ENCODE data around the gene SNTG2. TPM values are rescaled to one million over a fixed set of nuclear protein-coding genes. Genes with fewer than 3 reads are reported as not detected.

The SNTG2 gene
- total and polyA plus RNA-seq, 7 experiments from 2014 or later: 0.26 to 4.9 (median 3.1) TPM; not detected in 2

GRCh38 chr2:1060372-1060771 lies 109.7 kb downstream of the SNTG2 start:
- Histone ChIP-seq H3K36me3 (ENCODE audit: control insufficient read depth in 2 of 3, insufficient read depth in 3 of 3, low read length in 3 of 3) (no peaks in the 10 kb centered on the region), H3K27ac (ENCODE audit: low read depth, low read length) (no peak overlapping the region), H3K4me1 (ENCODE audit: control insufficient read depth in 2 of 2, insufficient read depth in 2 of 2, low read length in 2 of 2) (no peaks in the 10 kb centered on the region), H3K9me3 (ENCODE audit: control insufficient read depth in 2 of 3, low read length in 3 of 3) (no peaks in the 10 kb centered on the region), H3K4me3 (ENCODE audit: low read length) (no peak overlapping the region), H3K27me3 (ENCODE audit: control insufficient read depth in 2 of 2, insufficient read depth in 2 of 2, low read length in 2 of 2) (no peaks in the 10 kb centered on the region)
- peaks cover 0 to 14% (median 7%) of the 10 kb centered on the region in 5 donors for H3K27me3 Mint-ChIP-seq
- H3K4me3 Mint-ChIP-seq: no peak overlapping the region
- intact Hi-C loops (cut with micrococcal nuclease): no loop called here
- CTCF ChIA-PET: no interaction called here
- ATAC-seq: no peak
- peaks cover 0 to 3% (median 0%) of the 10 kb centered on the region in 11 donors for H3K9me3 Mint-ChIP-seq
- H3K4me1 Mint-ChIP-seq: peaks cover 0 to 1% (median 0%) of the 10 kb centered on the region in 7 donors
- no peak overlapping the region for H3K27ac Mint-ChIP-seq
- peaks cover 0 to 5% (median 0%) of the 10 kb centered on the region in 5 donors for H3K36me3 Mint-ChIP-seq
- POLR2A ChIA-PET: no interaction called here
- DNase-seq: no peak

- Mint-ChIP-seq H3K9me3 (peaks cover 0 to 3% (median 0%) of the 10 kb centered on the region in 11 donors), H3K27me3 (peaks cover 0 to 14% (median 7%) of the 10 kb centered on the region in 5 donors), H3K36me3 (peaks cover 0 to 5% (median 0%) of the 10 kb centered on the region in 5 donors), H3K4me1 (peaks cover 0 to 1% (median 0%) of the 10 kb centered on the region in 7 donors), H3K4me3 (peak overlapping the region in 1 of 10 donors; percentile 1), H3K27ac (peak overlapping the region in 1 of 9 donors; percentile 5)
- no peaks in the 10 kb centered on the region for H3K4me1 ChIP-seq (ENCODE audit: control insufficient read depth in 2 of 2, insufficient read depth in 2 of 2, low read length in 2 of 2)
- no peaks in the 10 kb centered on the region for H3K9me3 ChIP-seq (ENCODE audit: control insufficient read depth in 2 of 3, low read length in 3 of 3)
- no peak for ATAC-seq
- H3K27me3 ChIP-seq (ENCODE audit: control insufficient read depth in 2 of 2, insufficient read depth in 2 of 2, low read length in 2 of 2): no peaks in the 10 kb centered on the region
- POLR2A ChIA-PET: no interaction called here
- H3K27ac ChIP-seq (ENCODE audit: low read depth, low read length): no peak overlapping the region
- intact Hi-C loops (cut with micrococcal nuclease): no loop called here
- DNase-seq: no peak
- no peak overlapping the region for H3K4me3 ChIP-seq (ENCODE audit: low read length)
- CTCF ChIA-PET: no interaction called here
- H3K36me3 ChIP-seq (ENCODE audit: control insufficient read depth in 2 of 3, insufficient read depth in 3 of 3, low read length in 3 of 3): no peaks in the 10 kb centered on the region
These were observed 110.3 kb downstream of the SNTG2 start for GRCh38 chr2:1060987-1061386.

DNA sequence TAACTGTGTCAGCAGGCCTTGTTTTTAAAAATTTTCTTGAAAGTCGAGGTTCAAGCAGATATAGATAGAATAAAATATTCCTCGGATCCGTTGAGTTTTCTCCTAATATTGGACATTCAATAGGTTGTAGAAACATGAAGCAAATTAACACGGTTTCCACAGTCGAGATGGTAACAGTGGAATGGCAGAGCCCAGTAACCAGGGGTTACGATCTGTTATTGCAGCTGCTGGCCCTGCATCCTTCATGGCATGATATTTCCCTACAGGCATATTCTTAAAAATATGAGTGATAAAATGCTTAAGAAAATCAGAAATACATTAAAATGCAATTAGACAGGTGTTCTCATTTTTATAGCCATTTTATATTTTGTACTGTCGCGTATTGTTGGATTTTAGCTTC lies 117.6 kb downstream of the SNTG2 start:
- DNase-seq (no peak), ATAC-seq (no peak)
- intact Hi-C loops (cut with micrococcal nuclease): no loop called here
- no peaks in the 10 kb centered on the region for H3K4me1 ChIP-seq (ENCODE audit: control insufficient read depth in 2 of 2, insufficient read depth in 2 of 2, low read length in 2 of 2)
- no peak overlapping the region for H3K4me3 ChIP-seq (ENCODE audit: low read length)
- H3K27ac ChIP-seq (ENCODE audit: low read depth, low read length): no peak overlapping the region
- no peaks in the 10 kb centered on the region for H3K9me3 ChIP-seq (ENCODE audit: control insufficient read depth in 2 of 3, low read length in 3 of 3)
- Mint-ChIP-seq H3K27ac (no peak overlapping the region), H3K27me3 (peaks cover 0 to 6% (median 4%) of the 10 kb centered on the region in 5 donors), H3K36me3 (peaks cover 0 to 4% (median 0%) of the 10 kb centered on the region in 5 donors), H3K9me3 (peaks cover 0 to 3% (median 0%) of the 10 kb centered on the region in 11 donors), H3K4me3 (no peak overlapping the region), H3K4me1 (peaks cover 0 to 2% (median 0%) of the 10 kb centered on the region in 7 donors)
- no peaks in the 10 kb centered on the region for H3K36me3 ChIP-seq (ENCODE audit: control insufficient read depth in 2 of 3, insufficient read depth in 3 of 3, low read length in 3 of 3)
- POLR2A ChIA-PET: no interaction called here
- CTCF ChIA-PET: no interaction called here
- H3K27me3 ChIP-seq (ENCODE audit: control insufficient read depth in 2 of 2, insufficient read depth in 2 of 2, low read length in 2 of 2): no peaks in the 10 kb centered on the region

DNA sequence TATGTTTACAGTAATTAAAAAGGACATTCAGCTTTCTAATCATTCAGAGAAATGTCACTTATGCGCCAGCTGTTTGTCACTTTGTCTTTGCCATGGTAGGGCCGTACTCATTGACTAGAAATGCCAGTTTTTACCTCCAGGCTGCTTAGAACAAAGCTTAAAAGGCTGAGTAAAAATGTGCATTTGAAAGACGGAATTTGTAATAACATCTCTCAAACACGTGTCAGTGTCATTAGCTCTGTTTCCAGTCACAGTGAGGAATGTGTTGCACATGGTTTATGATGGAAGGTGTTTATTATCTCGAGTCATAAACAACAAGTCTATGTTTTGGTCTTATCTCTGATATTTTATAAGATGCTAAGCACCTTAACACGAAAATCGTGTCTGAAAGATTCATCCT lies 118.2 kb downstream of the SNTG2 start:
- no peak overlapping the region for H3K27ac ChIP-seq (ENCODE audit: low read depth, low read length)
- peaks cover 0 to 4% (median 0%) of the 10 kb centered on the region in 5 donors for H3K36me3 Mint-ChIP-seq
- H3K4me1 ChIP-seq (ENCODE audit: control insufficient read depth in 2 of 2, insufficient read depth in 2 of 2, low read length in 2 of 2): no peaks in the 10 kb centered on the region
- H3K9me3 Mint-ChIP-seq: peaks cover 0 to 3% (median 0%) of the 10 kb centered on the region in 11 donors
- CTCF ChIA-PET: no interaction called here
- H3K36me3 ChIP-seq (ENCODE audit: control insufficient read depth in 2 of 3, insufficient read depth in 3 of 3, low read length in 3 of 3): no peaks in the 10 kb centered on the region
- no peak overlapping the region for H3K4me3 Mint-ChIP-seq
- H3K27me3 Mint-ChIP-seq: peaks cover 0 to 6% (median 4%) of the 10 kb centered on the region in 5 donors
- H3K27me3 ChIP-seq (ENCODE audit: control insufficient read depth in 2 of 2, insufficient read depth in 2 of 2, low read length in 2 of 2): no peaks in the 10 kb centered on the region
- POLR2A ChIA-PET: no interaction called here
- H3K4me3 ChIP-seq (ENCODE audit: low read length): no peak overlapping the region
- no peak for ATAC-seq
- peaks cover 0 to 2% (median 0%) of the 10 kb centered on the region in 7 donors for H3K4me1 Mint-ChIP-seq
- no peak for DNase-seq
- intact Hi-C loops (cut with micrococcal nuclease): no loop called here
- H3K27ac Mint-ChIP-seq: no peak overlapping the region
- H3K9me3 ChIP-seq (ENCODE audit: control insufficient read depth in 2 of 3, low read length in 3 of 3): no peaks in the 10 kb centered on the region

- H3K4me1 Mint-ChIP-seq: peaks cover 0 to 2% (median 0%) of the 10 kb centered on the region in 7 donors
- Histone ChIP-seq H3K4me3 (ENCODE audit: low read length) (no peak overlapping the region), H3K4me1 (ENCODE audit: control insufficient read depth in 2 of 2, insufficient read depth in 2 of 2, low read length in 2 of 2) (no peaks in the 10 kb centered on the region), H3K27ac (ENCODE audit: low read depth, low read length) (no peak overlapping the region), H3K27me3 (ENCODE audit: control insufficient read depth in 2 of 2, insufficient read depth in 2 of 2, low read length in 2 of 2) (no peaks in the 10 kb centered on the region), H3K36me3 (ENCODE audit: control insufficient read depth in 2 of 3, insufficient read depth in 3 of 3, low read length in 3 of 3) (no peaks in the 10 kb centered on the region), H3K9me3 (ENCODE audit: control insufficient read depth in 2 of 3, low read length in 3 of 3) (no peaks in the 10 kb centered on the region)
- peaks cover 0 to 4% (median 0%) of the 10 kb centered on the region in 5 donors for H3K36me3 Mint-ChIP-seq
- CTCF ChIA-PET: no interaction called here
- H3K27ac Mint-ChIP-seq: no peak overlapping the region
- POLR2A ChIA-PET: no interaction called here
- H3K4me3 Mint-ChIP-seq: no peak overlapping the region
- intact Hi-C loops (cut with micrococcal nuclease): no loop called here
- no peak for DNase-seq
- H3K27me3 Mint-ChIP-seq: peaks cover 0 to 6% (median 0%) of the 10 kb centered on the region in 5 donors
- H3K9me3 Mint-ChIP-seq: peaks cover 0 to 3% (median 0%) of the 10 kb centered on the region in 11 donors
- no peak for ATAC-seq
These were observed 119.2 kb downstream of the SNTG2 start for GRCh38 chr2:1069847-1070246.

GRCh38 chr2:1070601-1071000 lies 120.0 kb downstream of the SNTG2 start:
- no peak for ATAC-seq
- H3K36me3 ChIP-seq (ENCODE audit: control insufficient read depth in 2 of 3, insufficient read depth in 3 of 3, low read length in 3 of 3): no peaks in the 10 kb centered on the region
- no peaks in the 10 kb centered on the region for H3K4me1 ChIP-seq (ENCODE audit: control insufficient read depth in 2 of 2, insufficient read depth in 2 of 2, low read length in 2 of 2)
- Mint-ChIP-seq H3K9me3 (peaks cover 0 to 3% (median 0%) of the 10 kb centered on the region in 11 donors), H3K27ac (no peak overlapping the region), H3K27me3 (peaks cover 0 to 6% (median 0%) of the 10 kb centered on the region in 5 donors), H3K4me3 (no peak overlapping the region), H3K4me1 (peaks cover 0 to 2% (median 0%) of the 10 kb centered on the region in 7 donors), H3K36me3 (peaks cover 0 to 4% (median 0%) of the 10 kb centered on the region in 5 donors)
- ChIA-PET POLR2A (no interaction called here), CTCF (no interaction called here)
- no peak overlapping the region for H3K4me3 ChIP-seq (ENCODE audit: low read length)
- H3K27ac ChIP-seq (ENCODE audit: low read depth, low read length): no peak overlapping the region
- intact Hi-C loops (cut with micrococcal nuclease): no loop called here
- no peaks in the 10 kb centered on the region for H3K27me3 ChIP-seq (ENCODE audit: control insufficient read depth in 2 of 2, insufficient read depth in 2 of 2, low read length in 2 of 2)
- H3K9me3 ChIP-seq (ENCODE audit: control insufficient read depth in 2 of 3, low read length in 3 of 3): no peaks in the 10 kb centered on the region
- DNase-seq: no peak

- intact Hi-C loops (cut with micrococcal nuclease): no loop called here
- peaks cover 0 to 2% (median 0%) of the 10 kb centered on the region in 7 donors for H3K4me1 Mint-ChIP-seq
- H3K36me3 ChIP-seq (ENCODE audit: control insufficient read depth in 2 of 3, insufficient read depth in 3 of 3, low read length in 3 of 3): no peaks in the 10 kb centered on the region
- H3K4me1 ChIP-seq (ENCODE audit: control insufficient read depth in 2 of 2, insufficient read depth in 2 of 2, low read length in 2 of 2): no peaks in the 10 kb centered on the region
- ATAC-seq: no peak
- no peak overlapping the region for H3K27ac Mint-ChIP-seq
- ChIA-PET CTCF (no interaction called here), POLR2A (no interaction called here)
- H3K9me3 Mint-ChIP-seq: peaks cover 0 to 3% (median 0%) of the 10 kb centered on the region in 11 donors
- no peak overlapping the region for H3K4me3 ChIP-seq (ENCODE audit: low read length)
- H3K27me3 Mint-ChIP-seq: peaks cover 0 to 6% (median 0%) of the 10 kb centered on the region in 5 donors
- H3K36me3 Mint-ChIP-seq: peaks cover 0 to 4% (median 0%) of the 10 kb centered on the region in 5 donors
- no peak overlapping the region for H3K4me3 Mint-ChIP-seq
- H3K27me3 ChIP-seq (ENCODE audit: control insufficient read depth in 2 of 2, insufficient read depth in 2 of 2, low read length in 2 of 2): no peaks in the 10 kb centered on the region
- no peak for DNase-seq
- no peak overlapping the region for H3K27ac ChIP-seq (ENCODE audit: low read depth, low read length)
- no peaks in the 10 kb centered on the region for H3K9me3 ChIP-seq (ENCODE audit: control insufficient read depth in 2 of 3, low read length in 3 of 3)
These were observed 121.0 kb downstream of the SNTG2 start for GRCh38 chr2:1071650-1072049.

Measured in naive thymus-derived CD4-positive, alpha-beta T cell (primary cell).